Nephron progenitor cell (in vitro differentiated cells): ENCODE data around the gene ST3GAL4.
"Not testable (repeated sequence)": the region's sequence is repeated elsewhere in the genome, so short reads cannot be mapped to it uniquely, and the experiment has no call there.

Source experiments
- DNase-seq: peaks from one replicate; pipeline ENCODE4 v3.0.0; 2021
- H3K27ac Mint-ChIP-seq: 2 replicates; pipeline ENCODE4 v1.8.0; 2021; ENCODE audit warnings: mild to moderate bottlenecking, moderate library complexity, mixed read lengths
- H3K27me3 Mint-ChIP-seq: 2 replicates; pipeline ENCODE4 v1.8.0; 2021; ENCODE audit warnings: mild to moderate bottlenecking, low read depth, mixed read lengths; ENCODE audit not compliant: poor library complexity
- H3K36me3 Mint-ChIP-seq: 2 replicates; pipeline ENCODE4 v1.8.0; 2021; ENCODE audit warnings: low read depth, mixed read lengths
- H3K4me1 Mint-ChIP-seq: 2 replicates; pipeline ENCODE4 v1.8.0; 2021; ENCODE audit warnings: mixed read lengths
- H3K4me3 Mint-ChIP-seq: 2 replicates; pipeline ENCODE4 v1.8.0; 2021; ENCODE audit warnings: mild to moderate bottlenecking, moderate library complexity, mixed read lengths
- H3K9me3 Mint-ChIP-seq: 2 replicates; pipeline ENCODE4 v1.8.0; 2021; ENCODE audit warnings: mild to moderate bottlenecking, moderate library complexity, mixed read lengths
- CTCF ChIP-seq: fragments of 200-600 bp; sonication (generic); IDR thresholded peaks from 2 replicates; pipeline ENCODE4 v1.5.0; 2021; ENCODE audit warnings: antibody characterized with exemption

ST3GAL4 gene

GRCh38 chr11:126383339-126384335 is 28.2 kb downstream of the ST3GAL4 start:
- H3K4me3 Mint-ChIP-seq, result no peak overlapping the region
- DNase-seq, result no peak
- H3K27me3 Mint-ChIP-seq, result no peaks in the 10 kb centered on the region
- H3K36me3 Mint-ChIP-seq, result peaks cover 5% of the 10 kb centered on the region
- no peak for TF ChIP-seq CTCF
- no peak overlapping the region for H3K27ac Mint-ChIP-seq
- peaks cover 42% of the 10 kb centered on the region for H3K4me1 Mint-ChIP-seq
- no peaks in the 10 kb centered on the region for H3K9me3 Mint-ChIP-seq

GRCh38 chr11:126384449-126385070 is 29.1 kb downstream of the ST3GAL4 start:
- no peak overlapping the region for H3K4me3 Mint-ChIP-seq
- peaks cover 36% of the 10 kb centered on the region for H3K4me1 Mint-ChIP-seq
- no peaks in the 10 kb centered on the region for H3K9me3 Mint-ChIP-seq
- no peaks in the 10 kb centered on the region for H3K27me3 Mint-ChIP-seq
- DNase-seq, result no peak
- peaks cover 5% of the 10 kb centered on the region for H3K36me3 Mint-ChIP-seq
- no peak for TF ChIP-seq CTCF
- no peak overlapping the region for H3K27ac Mint-ChIP-seq

- peaks cover 30% of the 10 kb centered on the region for H3K4me1 Mint-ChIP-seq
- H3K4me3 Mint-ChIP-seq, result no peak overlapping the region
- no peaks in the 10 kb centered on the region for H3K9me3 Mint-ChIP-seq
- no peaks in the 10 kb centered on the region for H3K27me3 Mint-ChIP-seq
- H3K36me3 Mint-ChIP-seq, result peaks cover 5% of the 10 kb centered on the region
- no peak for DNase-seq
- no peak for TF ChIP-seq CTCF
- peak overlapping the region; percentile 83 for H3K27ac Mint-ChIP-seq
These were observed 30.7 kb downstream of the ST3GAL4 start for GRCh38 chr11:126385991-126386728.

GRCh38 chr11:126386729-126387071 is 31.2 kb downstream of the ST3GAL4 start:
- H3K27ac Mint-ChIP-seq, H3K4me3 Mint-ChIP-seq, H3K36me3 Mint-ChIP-seq, H3K27me3 Mint-ChIP-seq, H3K9me3 Mint-ChIP-seq: not testable (repeated sequence)
- peaks cover 36% of the 10 kb centered on the region for H3K4me1 Mint-ChIP-seq
- DNase-seq, result peak; percentile 36

GRCh38 chr11:126387857-126388256 is 32.4 kb downstream of the ST3GAL4 start:
- DNase-seq, result no peak
- peaks cover 5% of the 10 kb centered on the region for H3K36me3 Mint-ChIP-seq
- TF ChIP-seq CTCF, result no peak
- H3K4me3 Mint-ChIP-seq, result no peak overlapping the region
- peak overlapping the region; percentile 11 for H3K27ac Mint-ChIP-seq
- H3K27me3 Mint-ChIP-seq, result no peaks in the 10 kb centered on the region
- no peaks in the 10 kb centered on the region for H3K9me3 Mint-ChIP-seq
- H3K4me1 Mint-ChIP-seq, result peaks cover 47% of the 10 kb centered on the region

GRCh38 chr11:126390272-126390867 is 34.9 kb downstream of the ST3GAL4 start:
- TF ChIP-seq CTCF, result no peak
- no peak overlapping the region for H3K4me3 Mint-ChIP-seq
- no peaks in the 10 kb centered on the region for H3K9me3 Mint-ChIP-seq
- peaks cover 50% of the 10 kb centered on the region for H3K4me1 Mint-ChIP-seq
- H3K27me3 Mint-ChIP-seq, result no peaks in the 10 kb centered on the region
- no peak for DNase-seq
- peaks cover 5% of the 10 kb centered on the region for H3K36me3 Mint-ChIP-seq
- peak overlapping the region; percentile 26 for H3K27ac Mint-ChIP-seq
